ENCODE measurements around the gene SLC43A2.

The SLC43A2 gene

DNA sequence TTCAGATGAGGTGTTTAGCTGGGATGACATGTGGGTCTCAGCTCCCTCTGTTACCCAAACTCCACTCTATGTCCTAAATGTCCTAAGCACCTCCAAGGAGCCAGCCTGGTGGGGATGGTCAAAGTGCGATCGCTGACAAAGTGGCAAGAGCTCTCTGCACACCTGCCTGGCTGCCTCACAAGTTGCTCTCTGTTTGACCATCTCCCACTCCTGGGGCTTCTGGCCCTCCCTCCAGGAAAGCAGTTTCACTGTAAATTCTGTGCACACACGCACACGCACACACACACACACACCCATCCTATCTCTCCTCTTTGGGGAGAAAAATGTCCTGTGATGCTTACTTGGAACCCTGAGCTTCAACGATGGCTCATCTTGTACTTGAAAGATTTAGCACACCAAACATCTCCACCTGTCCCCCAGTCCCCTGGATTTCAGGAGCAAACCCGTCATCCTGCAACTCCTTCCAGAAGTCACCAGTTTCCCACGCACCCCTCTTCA is 67.7 kb downstream of the SLC43A2 start:
- DNase-seq: no peak

DNA sequence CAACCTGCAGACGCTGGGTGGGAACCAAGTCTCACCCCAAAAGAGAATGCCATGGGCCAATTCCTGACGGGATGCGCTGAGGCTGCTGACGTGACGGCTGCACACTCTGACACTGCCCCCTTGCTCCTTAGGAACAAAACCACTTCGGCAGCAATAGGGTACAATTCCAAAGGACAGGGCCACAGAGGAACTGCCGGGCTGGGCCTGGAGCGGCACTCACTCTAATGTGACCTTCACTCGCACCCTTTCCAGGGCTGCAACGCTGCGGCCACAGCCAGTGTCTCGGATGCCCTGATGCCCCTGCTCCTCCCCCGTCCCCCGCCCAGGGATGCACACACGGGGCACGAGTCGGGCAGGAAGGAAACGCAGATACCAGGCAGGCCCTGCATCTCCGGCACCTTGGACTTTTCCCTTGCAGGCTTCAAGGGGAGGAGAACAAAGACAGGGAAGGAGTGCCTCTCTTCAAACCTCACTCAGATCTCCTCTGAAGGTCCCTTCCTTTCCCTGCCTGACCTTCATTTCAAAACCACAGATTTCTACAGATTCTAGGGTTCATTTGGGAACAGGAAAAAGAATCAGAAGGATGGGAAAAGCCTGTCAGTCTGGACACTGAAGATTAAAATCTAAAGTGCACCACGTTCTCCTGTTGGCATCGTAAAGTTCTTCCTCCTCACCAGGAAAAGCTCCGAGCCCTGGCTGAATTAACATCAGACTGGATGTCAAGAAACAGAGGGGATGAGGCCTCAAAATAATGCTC is 68.4 kb downstream of the SLC43A2 start:
- DNase-seq: no peak

GRCh38 chr17:1559047-1560043 is 69.3 kb downstream of the SLC43A2 start:
- DNase-seq: no peak

DNA sequence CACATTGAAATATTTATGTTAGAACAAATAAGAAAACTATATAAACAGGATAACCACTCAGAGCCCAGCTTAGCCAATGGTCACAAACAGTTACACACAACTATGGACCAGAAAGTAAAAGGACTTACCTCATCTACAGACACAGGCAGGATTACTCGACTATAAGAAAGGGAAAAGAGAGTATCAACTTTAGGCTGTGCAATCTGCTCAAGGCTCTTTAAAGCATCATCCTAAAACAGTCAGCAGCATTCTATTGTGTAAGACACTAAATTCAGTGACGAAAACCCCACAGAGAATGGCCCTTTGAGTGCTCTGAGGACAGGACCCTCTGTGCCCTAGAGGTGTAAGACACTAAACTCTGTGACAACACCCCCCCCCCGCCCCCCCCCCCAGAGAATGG is 70.2 kb downstream of the SLC43A2 start:
- no peak for DNase-seq

GRCh38 chr17:1557355-1558095 is 71.1 kb downstream of the SLC43A2 start:
- DNase-seq: no peak

DNA sequence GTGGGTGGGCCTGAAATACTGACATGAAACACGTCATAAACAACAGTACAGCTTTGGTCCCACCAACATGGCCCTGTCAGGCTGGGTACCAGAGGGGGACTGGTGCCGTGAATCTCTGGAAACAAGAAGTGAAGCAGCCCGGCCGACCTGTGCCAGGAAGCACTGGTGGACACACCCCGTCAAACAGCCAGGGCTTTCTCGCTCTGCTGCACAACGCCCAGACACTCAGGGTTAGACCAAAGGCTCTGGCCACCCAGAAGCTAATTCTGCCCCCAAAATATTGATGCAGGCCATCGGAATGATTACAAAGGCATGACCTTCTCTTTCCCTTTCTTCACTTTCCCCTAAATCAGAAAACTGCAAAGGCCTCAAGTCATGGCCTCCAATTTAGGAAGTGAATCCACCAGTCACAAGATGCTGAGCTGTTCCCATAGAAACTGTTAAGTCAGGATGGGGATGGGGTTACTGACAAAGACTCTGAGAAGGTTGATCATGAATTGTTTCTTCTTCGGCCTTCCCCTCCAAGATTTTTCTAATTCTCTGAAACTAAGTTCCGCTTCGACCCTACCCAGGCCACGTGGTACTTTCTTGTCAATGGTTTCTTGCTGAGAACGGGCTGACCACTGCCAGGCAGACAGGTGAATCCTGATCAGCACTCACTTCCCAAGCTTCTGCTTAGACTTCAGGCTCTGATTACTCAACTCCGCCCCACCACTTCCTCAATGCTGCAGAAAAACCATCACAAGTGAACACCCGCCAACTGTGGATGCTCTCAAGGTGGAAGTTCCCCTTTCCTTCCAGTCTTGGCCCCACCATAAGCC is 72.8 kb downstream of the SLC43A2 start:
- no peak for DNase-seq

DNA sequence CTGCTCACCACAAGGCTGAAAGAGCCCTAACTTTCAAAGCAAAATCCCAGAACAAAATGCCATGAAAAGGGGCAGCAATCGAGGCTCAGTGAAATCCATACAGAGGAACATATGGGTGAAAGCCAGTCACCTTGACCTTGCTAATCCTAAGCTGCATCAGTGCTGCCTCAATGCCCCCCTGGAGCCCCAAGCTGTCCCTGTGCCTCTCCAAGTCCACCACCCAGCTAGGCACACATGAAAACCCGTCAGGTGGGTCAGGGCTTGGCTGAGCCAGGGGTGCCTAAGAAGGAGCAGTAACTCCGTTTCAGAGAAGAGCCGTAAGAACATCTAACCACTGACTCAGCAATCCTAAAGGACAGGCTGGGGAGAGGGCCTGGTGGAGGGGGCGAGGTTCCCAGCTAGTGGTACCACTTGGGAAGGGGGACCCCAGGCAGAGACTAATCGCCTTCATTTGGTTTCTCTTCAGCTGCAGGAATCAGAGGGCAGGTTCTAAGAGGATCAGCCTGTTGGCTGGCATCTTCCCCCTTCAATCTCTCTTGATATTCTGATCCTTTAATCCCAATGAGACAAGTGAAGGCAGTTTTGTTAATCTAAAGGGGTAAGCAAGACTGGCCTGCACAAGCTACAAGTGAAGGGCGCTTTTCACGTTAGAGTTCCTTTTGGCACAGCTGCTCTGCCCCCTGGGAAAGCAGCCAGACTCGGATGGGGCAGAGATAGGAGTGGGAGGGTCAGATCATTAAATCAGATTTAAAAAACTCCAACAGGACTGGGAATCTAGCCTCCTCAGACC is 73.7 kb downstream of the SLC43A2 start:
- no peak for DNase-seq

DNA sequence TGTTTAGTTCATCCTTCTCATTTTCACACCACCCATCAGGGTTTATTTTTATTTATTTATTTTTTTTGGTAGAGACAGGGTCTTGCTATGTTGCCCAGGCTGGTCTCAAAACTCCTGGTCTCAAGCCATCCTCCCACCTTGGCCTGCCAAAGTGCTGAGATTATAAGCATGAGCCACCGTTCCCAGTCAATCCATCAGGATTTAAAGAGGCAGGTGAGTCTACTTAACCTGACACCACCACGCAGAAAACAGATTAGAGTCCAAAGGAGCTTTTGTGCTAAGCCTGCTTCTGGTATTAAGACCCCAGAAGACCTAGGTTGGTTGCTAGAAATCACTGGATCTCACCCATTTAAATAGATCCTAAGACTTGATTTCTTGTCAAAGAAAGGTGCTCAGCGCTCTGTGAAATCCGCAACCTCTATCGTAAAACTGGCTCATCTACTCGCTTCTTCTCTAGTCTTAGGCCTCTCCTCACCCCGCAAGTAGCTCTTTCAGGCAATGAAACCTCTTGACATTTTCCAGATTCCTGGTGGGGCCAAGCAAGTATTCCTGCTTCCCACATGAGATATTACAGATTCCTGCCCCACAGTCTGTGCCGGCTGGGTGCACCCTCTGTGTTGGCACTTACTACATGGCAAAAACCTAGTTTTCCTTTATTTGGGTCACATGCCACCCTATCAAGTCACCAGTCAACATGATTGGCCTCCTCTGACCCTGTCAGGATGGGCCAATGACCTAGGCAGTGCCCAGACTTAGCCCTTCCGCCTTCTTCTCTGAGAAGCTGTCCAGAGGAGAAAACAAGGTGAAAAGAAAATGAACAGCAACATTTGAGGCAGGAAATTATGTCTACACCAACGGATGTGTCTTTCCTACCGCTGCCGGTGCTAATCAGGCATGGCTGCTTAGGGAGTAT is 75.0 kb downstream of the SLC43A2 start:
- DNase-seq: no peak

DNA sequence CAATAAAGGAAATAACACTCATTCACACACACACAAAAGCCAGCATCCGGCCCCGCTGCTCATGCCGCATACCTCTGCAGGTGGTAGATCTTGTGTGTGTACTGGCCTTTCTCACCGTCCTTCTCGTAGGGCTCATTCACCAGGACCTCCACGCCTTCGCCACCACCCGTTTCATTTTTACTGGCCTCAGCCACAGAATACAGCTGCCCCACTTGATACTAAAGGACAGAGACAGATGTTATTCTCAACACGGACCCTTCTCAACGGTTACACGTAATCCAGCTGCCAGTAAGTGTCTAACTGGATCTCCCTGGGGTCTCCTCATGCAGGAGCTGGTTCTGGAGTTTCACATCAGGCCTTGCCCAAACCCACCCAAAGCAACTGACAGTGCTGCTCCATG is 75.7 kb downstream of the SLC43A2 start:
- DNase-seq: no peak

- no peak for DNase-seq
These were observed 76.9 kb downstream of the SLC43A2 start for GRCh38 chr17:1551741-1552140.

DNA sequence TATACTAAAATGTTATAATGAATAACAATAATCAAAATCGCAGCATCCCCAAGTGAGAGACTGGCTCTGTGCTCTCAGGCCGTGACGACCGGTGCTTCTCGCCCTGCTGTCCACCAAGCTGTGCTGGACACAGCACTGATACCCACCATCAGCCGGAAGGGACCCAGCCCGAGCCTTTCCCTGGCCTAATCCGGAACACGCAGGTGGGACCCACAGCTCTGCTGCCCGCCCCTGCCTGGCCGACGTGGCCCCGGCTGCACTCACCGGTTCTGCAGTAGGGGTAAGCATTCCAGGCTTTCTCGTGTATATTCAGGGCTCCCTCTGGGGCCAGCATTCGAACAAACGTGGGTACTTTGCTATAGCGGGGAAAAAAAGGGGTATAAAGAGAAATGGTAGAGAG is 80.6 kb downstream of the SLC43A2 start:
- no peak for DNase-seq

GRCh38 chr17:1546292-1546922 is 82.2 kb downstream of the SLC43A2 start:
- no peak for DNase-seq

DNA sequence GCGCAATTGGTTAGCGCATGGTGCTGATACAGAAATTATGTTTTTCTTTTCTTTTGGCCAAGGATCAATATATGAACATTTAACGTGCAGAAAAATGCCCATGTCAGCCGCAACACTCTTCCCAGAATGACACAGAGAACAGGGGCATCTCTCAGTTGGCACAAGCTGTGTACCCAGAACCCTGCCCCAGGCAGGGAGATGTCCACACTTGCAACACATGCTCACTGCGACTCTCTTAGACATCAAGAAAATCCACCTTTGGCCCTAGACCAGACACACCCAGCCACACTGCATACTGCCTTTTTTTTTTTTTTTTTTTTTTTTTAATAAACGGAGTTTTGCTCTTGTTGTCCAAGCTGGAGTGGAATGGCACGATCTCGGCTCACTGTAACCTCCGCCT is 83.0 kb downstream of the SLC43A2 start:
- DNase-seq: no peak

DNA sequence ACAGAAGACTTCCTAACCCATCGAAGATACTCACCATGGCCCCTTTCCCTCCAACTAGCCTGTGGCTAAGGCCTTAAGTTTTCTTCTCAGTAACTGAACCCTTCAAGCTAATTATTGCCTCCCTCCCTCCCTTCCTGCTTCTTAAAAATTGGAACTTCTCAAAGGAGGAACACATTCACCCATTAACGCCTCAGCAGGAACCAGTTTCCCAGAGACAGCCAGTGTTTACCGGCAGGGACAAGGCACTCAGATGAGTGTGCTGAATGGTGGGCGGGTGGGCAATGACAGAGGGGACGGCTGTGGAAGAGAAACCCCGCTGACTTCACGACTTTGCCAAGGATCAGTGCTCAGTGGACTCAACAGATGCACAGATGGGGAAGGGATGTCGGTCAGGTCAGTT is 86.3 kb downstream of the SLC43A2 start:
- DNase-seq: no peak

GRCh38 chr17:1541367-1541904 is 87.2 kb downstream of the SLC43A2 start:
- DNase-seq: no peak

- DNase-seq: no peak
These were observed 88.8 kb downstream of the SLC43A2 start for GRCh38 chr17:1539811-1540210.

GRCh38 chr17:1535737-1536136 is 92.9 kb downstream of the SLC43A2 start:
- no peak for DNase-seq

DNA sequence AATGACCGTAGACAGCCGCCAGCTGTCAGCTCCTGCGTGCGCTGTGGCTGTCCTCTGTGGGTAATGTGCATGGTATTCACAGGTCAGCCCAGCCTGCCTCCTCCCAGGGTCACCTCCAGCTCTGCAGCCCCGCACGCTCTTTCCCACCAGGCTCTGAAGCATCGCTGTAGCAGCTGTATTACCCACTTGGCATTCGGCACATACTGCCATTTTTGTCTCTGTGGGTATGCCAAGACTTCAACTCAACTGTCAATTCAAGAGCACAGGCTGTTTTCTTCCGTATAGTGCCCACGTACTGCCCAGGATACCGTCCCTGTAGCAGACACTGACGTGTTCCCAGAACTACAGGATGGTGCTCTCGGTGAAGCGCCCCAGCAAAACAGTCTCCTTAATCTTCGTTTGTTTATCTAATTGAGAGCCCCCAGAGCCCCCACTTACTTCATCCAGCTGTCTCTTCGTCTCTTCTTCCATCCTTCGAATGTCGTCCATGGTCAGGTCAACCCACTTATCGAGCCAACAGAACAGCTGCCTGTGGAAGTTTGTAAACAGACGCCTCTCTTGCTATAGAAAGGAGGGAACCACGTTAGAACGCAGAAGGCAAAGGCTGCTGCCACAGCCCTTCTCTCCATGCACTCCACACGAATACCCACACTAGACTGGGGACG is 94.8 kb downstream of the SLC43A2 start:
- DNase-seq: no peak

Data from NCI-H748 treated with DMSO at 0.1 percent for 48 hours (cell line).